Endodermal cell (in vitro differentiated cells): ENCODE measurements around the gene RBMS1. TPM values are rescaled to one million over a fixed set of nuclear protein-coding genes. Genes with fewer than 3 reads are reported as not detected.

ENCODE experiments used
- DNase-seq: peaks from one replicate; pipeline ENCODE4 v3.0.0-alpha.2; 2017
- H3K27ac ChIP-seq: 2 replicates; pipeline ENCODE4 v1.5.1; 2013; ENCODE audit warnings: mild to moderate bottlenecking, low read depth, low read length, moderate library complexity
- H3K27me3 ChIP-seq: 2 replicates; pipeline ENCODE4 v1.6.1; 2013; ENCODE audit warnings: mild to moderate bottlenecking, low read length, moderate library complexity; ENCODE audit not compliant: insufficient read depth, control insufficient read depth, poor library complexity, severe bottlenecking
- H3K36me3 ChIP-seq: 2 replicates; pipeline ENCODE4 v1.7.0; 2013; ENCODE audit warnings: mild to moderate bottlenecking, low read length, moderate library complexity; ENCODE audit not compliant: control insufficient read depth, insufficient read depth
- H3K4me1 ChIP-seq: one replicate; pipeline ENCODE4 v1.7.0; 2013; ENCODE audit warnings: low read length; ENCODE audit not compliant: control insufficient read depth, insufficient read depth
- H3K4me3 ChIP-seq: 2 replicates; pipeline ENCODE4 v1.5.1; 2013; ENCODE audit warnings: mild to moderate bottlenecking, low read length, moderate library complexity
- H3K9ac ChIP-seq: 2 replicates; pipeline ENCODE4 v1.6.1; 2013; ENCODE audit warnings: mild to moderate bottlenecking, low read length, moderate library complexity; ENCODE audit not compliant: poor library complexity, severe bottlenecking; ENCODE audit errors: extremely low read depth
- H3K9me3 ChIP-seq: 2 replicates; pipeline ENCODE4 v1.6.1; 2013; ENCODE audit warnings: mild to moderate bottlenecking, low read length, moderate library complexity; ENCODE audit not compliant: control insufficient read depth
- H3K27ac Mint-ChIP-seq: 2 replicates; pipeline ENCODE4 v1.8.0; 2020; ENCODE audit warnings: mixed read lengths
- H3K27me3 Mint-ChIP-seq: 2 replicates; pipeline ENCODE4 v1.8.0; 2021; ENCODE audit warnings: mild to moderate bottlenecking, mixed read lengths; ENCODE audit not compliant: insufficient read depth
- H3K36me3 Mint-ChIP-seq: 2 replicates; pipeline ENCODE4 v1.8.0; 2020; ENCODE audit warnings: low read depth, mixed read lengths
- H3K4me1 Mint-ChIP-seq: 2 replicates; pipeline ENCODE4 v1.8.0; 2020; ENCODE audit warnings: mixed read lengths
- H3K4me3 Mint-ChIP-seq: 2 replicates; pipeline ENCODE4 v1.8.0; 2020; ENCODE audit warnings: mild to moderate bottlenecking, moderate library complexity, mixed read lengths
- H3K9me3 Mint-ChIP-seq: 2 replicates; pipeline ENCODE4 v1.8.0; 2020; ENCODE audit warnings: mild to moderate bottlenecking, mixed read lengths
- CTCF ChIP-seq: fragments of 200-600 bp; sonication (generic); conservative IDR thresholded peaks from 2 replicates; pipeline ENCODE4 v1.5.0; 2021; ENCODE audit warnings: antibody characterized with exemption, mild to moderate bottlenecking
- WGBS, 2 experiments: methylation state at CpG; one replicate each; pipeline versions ENCODE4 v1.1.5 to v1.1.7; 2013; ENCODE audit warnings: missing lambda C conversion rate in 2 of 2, mixed read lengths in 1 of 2; ENCODE audit not compliant: insufficient coverage in 1 of 2, insufficient read length in 1 of 2; 5-methylcytosine and 5-hydroxymethylcytosine counted together
- total RNA-seq, 2 donors: library from RNA; stranded (reverse); fragmentation: NEBNext Ultra II Directional in 1 of 2; extraction: Animal tissue kit (Norgen Biotek cat#: 25700) in 1 of 2; gene quantifications; 2 replicates in 1 of 2; 3 replicates in 1 of 2; pipeline ENCODE4 v1.2.1, GENCODE V29; 2021

Gene RBMS1
- total RNA-seq, 2 donors from 2014 or later = 90.7 to 124 TPM

DNA sequence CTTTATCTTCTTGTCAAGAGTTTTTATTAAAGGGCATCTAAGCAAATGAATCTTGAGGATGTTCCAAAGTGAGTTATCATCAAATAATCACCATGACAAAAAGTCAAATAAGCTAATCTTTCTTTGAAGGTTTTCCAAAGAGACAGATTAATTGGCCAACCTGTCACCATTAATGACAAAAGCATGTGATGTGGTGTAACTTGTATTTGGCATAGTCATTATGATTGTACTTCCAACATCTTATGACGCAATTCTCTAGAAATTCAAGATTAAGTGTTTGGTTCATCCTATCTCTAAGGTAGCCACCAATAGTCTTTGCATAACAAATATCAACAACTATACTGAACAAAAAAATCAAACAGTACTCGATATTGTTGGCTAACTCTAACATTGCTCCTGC is 28.6 kb downstream of the RBMS1 start:
- Mint-ChIP-seq H3K4me3 (no peak overlapping the region), H3K36me3 (peaks cover 3% of the 10 kb centered on the region), H3K9me3 (no peaks in the 10 kb centered on the region), H3K4me1 (peaks cover 28% of the 10 kb centered on the region), H3K27me3 (no peaks in the 10 kb centered on the region), H3K27ac (no peak overlapping the region)
- no peaks in the 10 kb centered on the region for H3K36me3 ChIP-seq
- no peaks in the 10 kb centered on the region for H3K9me3 ChIP-seq
- no peak for DNase-seq
- H3K9ac ChIP-seq = no peak overlapping the region
- peaks cover 4% of the 10 kb centered on the region for H3K4me1 ChIP-seq
- 93 to 100% methylated on average over 1 to 2 of the region's 2 CpGs for WGBS, 2 experiments
- H3K27me3 ChIP-seq = no peaks in the 10 kb centered on the region
- H3K27ac ChIP-seq = no peak overlapping the region
- no peak for TF ChIP-seq CTCF
- no peak overlapping the region for H3K4me3 ChIP-seq

GRCh38 chr2:160464017-160464416 is 29.6 kb downstream of the RBMS1 start:
- Mint-ChIP-seq H3K27ac (no peak overlapping the region), H3K4me3 (no peak overlapping the region), H3K4me1 (peaks cover 21% of the 10 kb centered on the region), H3K27me3 (no peaks in the 10 kb centered on the region), H3K9me3 (no peaks in the 10 kb centered on the region), H3K36me3 (peaks cover 3% of the 10 kb centered on the region)
- Histone ChIP-seq H3K4me1 (peaks cover 4% of the 10 kb centered on the region), H3K9me3 (no peaks in the 10 kb centered on the region), H3K27me3 (no peaks in the 10 kb centered on the region), H3K4me3 (no peak overlapping the region), H3K27ac (no peak overlapping the region), H3K9ac (no peak overlapping the region), H3K36me3 (no peaks in the 10 kb centered on the region)
- no peak for TF ChIP-seq CTCF
- WGBS, 2 experiments = 79% methylated on average over 1 of the region's 2 CpGs; no CpG with 5 or more reads in 1 of the 2 experiments
- DNase-seq = no peak

- Histone ChIP-seq H3K27me3 (no peaks in the 10 kb centered on the region), H3K4me1 (peaks cover 4% of the 10 kb centered on the region), H3K27ac (no peak overlapping the region), H3K36me3 (peaks cover 2% of the 10 kb centered on the region), H3K9me3 (no peaks in the 10 kb centered on the region), H3K9ac (no peak overlapping the region), H3K4me3 (no peak overlapping the region)
- no peak for DNase-seq
- H3K4me3 Mint-ChIP-seq = no peak overlapping the region
- H3K9me3 Mint-ChIP-seq = no peaks in the 10 kb centered on the region
- H3K4me1 Mint-ChIP-seq = peaks cover 21% of the 10 kb centered on the region
- no peaks in the 10 kb centered on the region for H3K27me3 Mint-ChIP-seq
- WGBS, 2 experiments = 74 to 96% methylated on average over 8 to 9 of the region's 9 CpGs
- TF ChIP-seq CTCF = no peak
- peaks cover 8% of the 10 kb centered on the region for H3K36me3 Mint-ChIP-seq
- no peak overlapping the region for H3K27ac Mint-ChIP-seq
These were observed 30.4 kb downstream of the RBMS1 start for GRCh38 chr2:160463245-160463644.
